Uterus (tissue), 4 donors: Measurements from ENCODE around the gene DCP2. TPM values are rescaled to one million over a fixed set of nuclear protein-coding genes. Genes with fewer than 3 reads are reported as not detected.

ENCODE experiments used
- DNase-seq, 2 donors: peaks; one replicate each; pipeline ENCODE4 v3.0.0-alpha.2; 2019 to 2020
- H3K27ac ChIP-seq, 2 donors: fragments of 200-600 bp; sonication (generic); 1 replicate in 1 of 2; 2 replicates in 1 of 2; pipeline ENCODE4 v1.5.1; 2016 to 2018
- H3K27me3 ChIP-seq, 2 donors: fragments of 200-600 bp; sonication (generic); one replicate each; pipeline ENCODE4 v1.5.1; 2018 to 2019; ENCODE audit warnings: control low read depth in 1 of 2
- H3K36me3 ChIP-seq, 2 donors: fragments of 200-600 bp; sonication (generic); one replicate each; pipeline ENCODE4 v1.5.1; 2019; ENCODE audit warnings: control low read depth in 1 of 2
- H3K4me1 ChIP-seq, 2 donors: fragments of 200-600 bp; sonication (generic); one replicate each; pipeline ENCODE4 v1.5.1; 2018 to 2019; ENCODE audit warnings: control low read depth in 1 of 2
- H3K4me3 ChIP-seq, 2 donors: fragments of 200-600 bp; sonication (generic); 1 replicate in 1 of 2; 2 replicates in 1 of 2; pipeline ENCODE4 v1.5.1; 2018 to 2019; ENCODE audit warnings: mild to moderate bottlenecking in 1 of 2
- H3K9me3 ChIP-seq, 2 donors: fragments of 200-600 bp; sonication (generic); one replicate each; pipeline ENCODE4 v1.5.1; 2019; ENCODE audit warnings: control low read depth in 1 of 2
- CTCF ChIP-seq, 4 experiments: fragments of 200-600 bp in 2 of 4; fragments of 450-650 bp in 2 of 4; sonication (generic) in 2 of 4; IDR thresholded peaks; one replicate each; pipeline ENCODE4 v1.5.1; 2016 to 2019; ENCODE audit warnings: antibody characterized with exemption in 4 of 4, mild to moderate bottlenecking in 2 of 4, moderate library complexity in 1 of 4
- POLR2A ChIP-seq, 2 donors: fragments of 450-650 bp; IDR thresholded peaks; one replicate each; pipeline ENCODE4 v1.6.1; 2016; ENCODE audit warnings: antibody characterized with exemption in 2 of 2, mild to moderate bottlenecking in 1 of 2, moderate library complexity in 1 of 2
- intact Hi-C: fragments of 100-400 bp; cut with DNase I; formaldehyde crosslinking; loops from one replicate; pipeline ENCODE4 v1.15.1; 2023; ENCODE audit warnings: low total_unique reads
- total RNA-seq, 4 donors: library from RNA; depleted of rRNA in 3 of 4; stranded (reverse); fragments of >200 nt in 3 of 4; gene quantifications; one replicate each; pipeline versions ENCODE4 v1.1.0 to v1.2.4, GENCODE V29; 2014 to 2023
- donor health status: DM: yes; HTN: yes; CAD: no.

DCP2 gene
- total RNA-seq, 4 donors from 2014 or later: 11.2 to 124 (median 27.6) TPM

- no peaks in the 10 kb centered on the region for H3K4me1 ChIP-seq
- intact Hi-C loops: no loop called here
- H3K36me3 ChIP-seq: no peaks in the 10 kb centered on the region
- H3K27me3 ChIP-seq: no peaks in the 10 kb centered on the region
- TF ChIP-seq POLR2A (IDR thresholded peaks at IDR 0.05) (no peak), CTCF (IDR thresholded peaks at IDR 0.05) (no peak)
- DNase-seq: no peak
- no peaks in the 10 kb centered on the region for H3K9me3 ChIP-seq
- H3K4me3 ChIP-seq: no peak overlapping the region
- H3K27ac ChIP-seq: no peak overlapping the region
Measured at GRCh38 chr5:113038714-113039113, 62.1 kb downstream of the DCP2 start.

DNA sequence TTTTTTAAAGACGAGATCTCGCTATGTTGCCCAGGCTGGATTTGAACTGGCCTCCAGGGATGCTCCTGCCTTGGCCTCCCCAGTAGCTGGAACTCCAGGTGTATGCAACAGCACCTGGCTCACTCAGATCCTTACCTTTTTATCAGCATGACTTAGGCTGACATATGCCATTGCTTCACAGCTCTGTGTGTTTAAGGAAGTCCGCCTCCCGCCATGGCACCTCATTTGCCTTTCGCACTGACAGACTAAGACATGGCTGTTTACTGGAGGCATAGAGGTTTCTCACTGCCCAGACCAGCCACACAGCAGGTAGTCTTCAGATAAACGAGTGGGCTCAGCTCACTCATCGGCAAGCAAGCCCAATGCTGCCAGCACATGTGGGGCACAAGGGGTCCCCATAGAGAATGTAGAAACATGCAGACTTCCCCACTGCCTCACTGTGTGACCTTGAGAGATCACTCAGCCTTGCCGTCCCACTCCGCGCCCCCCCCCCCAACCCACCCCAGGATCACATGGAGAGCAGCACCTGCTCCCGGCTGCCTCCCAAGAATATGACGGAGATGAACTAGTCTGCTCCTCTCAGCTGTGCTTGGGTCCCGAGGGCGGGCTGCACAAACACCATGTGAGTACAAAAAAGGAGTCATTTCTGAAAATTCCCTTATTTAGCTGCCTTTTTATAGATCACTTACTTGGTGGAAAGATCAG lies 62.8 kb downstream of the DCP2 start:
- TF ChIP-seq POLR2A (IDR thresholded peaks at IDR 0.05): no peak
- TF ChIP-seq CTCF (IDR thresholded peaks at IDR 0.05): no peak
- no peaks in the 10 kb centered on the region for H3K27me3 ChIP-seq
- no peak for DNase-seq
- no peaks in the 10 kb centered on the region for H3K36me3 ChIP-seq
- no peaks in the 10 kb centered on the region for H3K4me1 ChIP-seq
- H3K4me3 ChIP-seq: no peak overlapping the region
- intact Hi-C loops: no loop called here
- no peaks in the 10 kb centered on the region for H3K9me3 ChIP-seq
- no peak overlapping the region for H3K27ac ChIP-seq

DNA sequence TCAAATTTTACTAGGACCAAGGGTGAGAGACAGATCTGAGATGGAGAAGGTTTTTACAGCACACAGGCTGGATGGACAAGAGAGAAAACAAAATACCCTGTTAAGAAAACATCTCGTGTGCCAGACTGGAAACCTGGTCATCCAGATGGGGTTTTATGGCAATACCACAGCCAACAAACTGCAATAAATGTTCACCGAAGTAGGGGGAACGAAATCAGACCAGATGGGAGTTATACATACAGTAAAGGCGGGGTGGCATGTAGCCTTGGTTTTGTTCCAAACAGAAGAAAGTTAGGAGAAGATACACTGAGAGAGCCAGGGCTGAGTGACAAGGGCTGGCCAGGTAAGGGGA lies 63.3 kb downstream of the DCP2 start:
- H3K27me3 ChIP-seq: no peaks in the 10 kb centered on the region
- intact Hi-C loops: no loop called here
- no peak overlapping the region for H3K4me3 ChIP-seq
- TF ChIP-seq CTCF (IDR thresholded peaks at IDR 0.05): no peak
- H3K9me3 ChIP-seq: no peaks in the 10 kb centered on the region
- no peaks in the 10 kb centered on the region for H3K36me3 ChIP-seq
- no peaks in the 10 kb centered on the region for H3K4me1 ChIP-seq
- no peak overlapping the region for H3K27ac ChIP-seq
- no peak for DNase-seq

GRCh38 chr5:113040672-113041260 lies 64.2 kb downstream of the DCP2 start:
- Histone ChIP-seq H3K36me3 (no peaks in the 10 kb centered on the region), H3K9me3 (no peaks in the 10 kb centered on the region), H3K4me1 (no peaks in the 10 kb centered on the region), H3K27ac (peak overlapping the region in 1 of 2 donors; percentile 27), H3K4me3 (no peak overlapping the region), H3K27me3 (no peaks in the 10 kb centered on the region)
- TF ChIP-seq POLR2A (IDR thresholded peaks at IDR 0.05) (no peak), CTCF (IDR thresholded peaks at IDR 0.05) (no peak)
- intact Hi-C loops: no loop called here
- no peak for DNase-seq

GRCh38 chr5:113042491-113043243 lies 66.1 kb downstream of the DCP2 start:
- Histone ChIP-seq H3K9me3 (no peaks in the 10 kb centered on the region), H3K27me3 (no peaks in the 10 kb centered on the region), H3K4me3 (no peak overlapping the region), H3K27ac (peak overlapping the region in 1 of 2 donors; percentile 39), H3K36me3 (no peaks in the 10 kb centered on the region), H3K4me1 (no peaks in the 10 kb centered on the region)
- intact Hi-C loops: no loop called here
- no peak for DNase-seq
- no peak for TF ChIP-seq POLR2A (IDR thresholded peaks at IDR 0.05)
- no peak for TF ChIP-seq CTCF (IDR thresholded peaks at IDR 0.05)
